ENCODE results near the gene SIL1. TPM values are rescaled to one million over a fixed set of nuclear protein-coding genes. Genes with fewer than 3 reads are reported as not detected.
A peak's percentile ranks its signal among the peaks of the same experiment; 100 is the strongest.
"Not testable (repeated sequence)": the region's sequence is repeated elsewhere in the genome, so short reads cannot be mapped to it uniquely, and the experiment has no call there.

SIL1 gene
- total RNA-seq, 1 experiment from 2014 or later = 46.5 TPM

GRCh38 chr5:139181835-139182452 is 16.2 kb downstream of the SIL1 start:
- ChIA-PET POLR2A (ENCODE audit: unreplicated experiment) (no interaction called here), CTCF (no interaction called here)
- no peak overlapping the region for H2AFZ ChIP-seq
- H3K27ac ChIP-seq = no peak overlapping the region
- H3F3A ChIP-seq (ENCODE audit: insufficient read depth, low read depth) = no peaks in the 10 kb centered on the region
- intact Hi-C loops (cut with micrococcal nuclease; ENCODE audit: unreplicated experiment) = no loop called here
- H3K4me2 ChIP-seq = peak overlapping the region; percentile 21; the same call in 1 of the 2 replicates
- BruUV-seq (replicated peaks) = no TSS peak
- H3K9me3 ChIP-seq (ENCODE audit: insufficient read depth, low read depth) = no peaks in the 10 kb centered on the region
- peaks cover 18% of the 10 kb centered on the region for H3K4me1 ChIP-seq (replicated peaks; ENCODE audit: insufficient read depth)
- no peaks in the 10 kb centered on the region for H4K20me1 ChIP-seq (ENCODE audit: insufficient read depth)
- no peaks in the 10 kb centered on the region for H3K79me2 ChIP-seq (ENCODE audit: low read depth)
- H3K27me3 ChIP-seq (ENCODE audit: insufficient read depth, low read depth) = no peaks in the 10 kb centered on the region
- DNase-seq = peak in 1 of 2 experiments; percentile 59
- H3K4me3 ChIP-seq = no peak overlapping the region
- H3K9me2 ChIP-seq (ENCODE audit: insufficient read depth) = no peaks in the 10 kb centered on the region
- H3K36me3 ChIP-seq (ENCODE audit: low read depth) = no peaks in the 10 kb centered on the region
- no peak for TF ChIP-seq CTCF (conservative IDR thresholded peaks at IDR 0.05)
- TF ChIP-seq EZH2 (IDR thresholded peaks at IDR 0.05; ENCODE audit: low read depth) = no peak

DNA sequence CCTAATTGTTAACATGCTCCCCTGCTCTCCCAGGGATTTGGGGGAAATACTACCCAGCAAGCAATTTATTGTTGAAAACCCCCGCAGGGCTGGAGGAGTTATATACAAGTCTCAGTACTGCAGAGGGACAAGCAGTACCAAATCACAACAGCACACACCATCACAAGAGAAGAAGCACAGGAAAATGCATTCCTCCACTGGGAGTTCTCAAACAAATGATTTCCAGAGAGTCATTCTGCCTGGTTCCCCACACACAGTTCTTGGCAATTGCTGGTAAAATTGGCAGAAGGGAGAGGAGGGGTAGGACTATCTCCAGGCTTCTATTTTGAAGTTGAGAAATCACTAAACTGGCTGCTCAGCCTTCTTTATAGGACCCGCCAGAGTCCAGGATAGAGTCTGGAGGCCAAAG is 16.8 kb downstream of the SIL1 start:
- Histone ChIP-seq H3K27ac (no peak overlapping the region), H3K79me2 (ENCODE audit: low read depth) (no peaks in the 10 kb centered on the region), H3K9me2 (ENCODE audit: insufficient read depth) (no peaks in the 10 kb centered on the region), H3K4me1 (replicated peaks; ENCODE audit: insufficient read depth) (peaks cover 18% of the 10 kb centered on the region), H3K4me3 (no peak overlapping the region), H2AFZ (no peak overlapping the region), H4K20me1 (ENCODE audit: insufficient read depth) (no peaks in the 10 kb centered on the region), H3F3A (ENCODE audit: insufficient read depth, low read depth) (no peaks in the 10 kb centered on the region), H3K27me3 (ENCODE audit: insufficient read depth, low read depth) (no peaks in the 10 kb centered on the region), H3K36me3 (ENCODE audit: low read depth) (no peaks in the 10 kb centered on the region), H3K9me3 (ENCODE audit: insufficient read depth, low read depth) (no peaks in the 10 kb centered on the region), H3K4me2 (no peak overlapping the region)
- intact Hi-C loops (cut with micrococcal nuclease; ENCODE audit: unreplicated experiment) = no loop called here
- BruUV-seq (replicated peaks) = no TSS peak
- DNase-seq = no peak
- TF ChIP-seq EZH2 (IDR thresholded peaks at IDR 0.05; ENCODE audit: low read depth) (no peak), CTCF (conservative IDR thresholded peaks at IDR 0.05) (no peak)
- POLR2A ChIA-PET (ENCODE audit: unreplicated experiment) = no interaction called here
- CTCF ChIA-PET = no interaction called here

DNA sequence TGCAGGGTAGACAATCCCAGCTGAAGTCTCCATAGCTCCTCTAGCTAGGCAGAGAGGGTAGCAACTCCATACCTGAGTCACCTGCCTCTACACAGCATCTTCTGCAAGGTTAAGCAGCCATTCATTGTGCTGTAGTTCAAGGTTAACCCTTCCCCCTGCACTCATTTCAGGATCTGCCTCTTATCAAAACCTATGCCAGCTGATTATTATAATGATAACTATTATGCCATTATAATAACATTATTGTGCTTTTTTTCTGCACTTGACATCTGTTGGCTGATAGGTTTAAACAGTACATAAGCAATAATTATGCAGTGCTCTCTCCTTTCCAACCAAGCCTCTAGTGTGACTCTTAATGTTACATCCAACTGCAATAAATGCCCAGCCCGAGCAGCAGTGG is 17.3 kb downstream of the SIL1 start:
- Histone ChIP-seq H3K36me3 (ENCODE audit: low read depth) (no peaks in the 10 kb centered on the region), H3K9me3 (ENCODE audit: insufficient read depth, low read depth) (no peaks in the 10 kb centered on the region), H3K9me2 (ENCODE audit: insufficient read depth) (no peaks in the 10 kb centered on the region), H3K79me2 (ENCODE audit: low read depth) (no peaks in the 10 kb centered on the region), H3K27me3 (ENCODE audit: insufficient read depth, low read depth) (no peaks in the 10 kb centered on the region), H4K20me1 (ENCODE audit: insufficient read depth) (no peaks in the 10 kb centered on the region), H3F3A (ENCODE audit: insufficient read depth, low read depth) (no peaks in the 10 kb centered on the region), H3K4me1 (replicated peaks; ENCODE audit: insufficient read depth) (peaks cover 18% of the 10 kb centered on the region), H3K4me3 (no peak overlapping the region), H3K4me2 (no peak overlapping the region), H3K27ac (no peak overlapping the region), H2AFZ (no peak overlapping the region)
- no TSS peak for BruUV-seq (replicated peaks)
- POLR2A ChIA-PET (ENCODE audit: unreplicated experiment) = no interaction called here
- intact Hi-C loops (cut with micrococcal nuclease; ENCODE audit: unreplicated experiment) = no loop called here
- no peak for TF ChIP-seq CTCF (conservative IDR thresholded peaks at IDR 0.05)
- no peak for TF ChIP-seq EZH2 (IDR thresholded peaks at IDR 0.05; ENCODE audit: low read depth)
- DNase-seq = no peak
- CTCF ChIA-PET = no interaction called here

- peaks cover 18% of the 10 kb centered on the region for H3K4me1 ChIP-seq (replicated peaks; ENCODE audit: insufficient read depth)
- H3K9me2 ChIP-seq (ENCODE audit: insufficient read depth); CTCF ChIA-PET; H3F3A ChIP-seq (ENCODE audit: insufficient read depth, low read depth); H4K20me1 ChIP-seq (ENCODE audit: insufficient read depth); H3K4me3 ChIP-seq; BruUV-seq (replicated peaks); H3K27me3 ChIP-seq (ENCODE audit: insufficient read depth, low read depth); H3K4me2 ChIP-seq; H3K27ac ChIP-seq; H3K9me3 ChIP-seq (ENCODE audit: insufficient read depth, low read depth); H3K36me3 ChIP-seq (ENCODE audit: low read depth); intact Hi-C loops (cut with micrococcal nuclease; ENCODE audit: unreplicated experiment); H2AFZ ChIP-seq; DNase-seq; H3K79me2 ChIP-seq (ENCODE audit: low read depth): not testable (repeated sequence)
- POLR2A ChIA-PET (ENCODE audit: unreplicated experiment) = interaction anchor here (0.7 kb wide), 1 partner anchor 28 kb away, joined by 3 read pairs; no protein-coding TSS in a partner anchor
Observed at GRCh38 chr5:139179778-139180513, 18.2 kb downstream of the SIL1 start.
